ENCODE measurements around the gene CMIP. TPM values are rescaled to one million over a fixed set of nuclear protein-coding genes. Genes with fewer than 3 reads are reported as not detected.
A peak's percentile ranks its signal among the peaks of the same experiment; 100 is the strongest.

The CMIP gene
- total RNA-seq, 2 experiments from 2014 or later: 57.1 to 58.3 TPM

GRCh38 chr16:81708266-81709015 lies 263.8 kb downstream of the CMIP start:
- Mint-ChIP-seq H3K4me1 (no peaks in the 10 kb centered on the region), H3K36me3 (ENCODE audit: low read depth) (peaks cover 13% of the 10 kb centered on the region), H3K27ac (no peak overlapping the region), H3K9me3 (no peaks in the 10 kb centered on the region), H3K27me3 (no peaks in the 10 kb centered on the region), H3K4me3 (no peak overlapping the region)
- POLR2A ChIA-PET: no interaction called here
- CTCF ChIA-PET: interaction anchor here (1.5 kb wide), 1 partner anchor 11 kb away, joined by 3 read pairs; no protein-coding TSS in a partner anchor
- no peak for DNase-seq

- ChIA-PET POLR2A (no interaction called here), CTCF (interaction anchor here (1.5 kb wide), 1 partner anchor 12 kb away, joined by 3 read pairs; no protein-coding TSS in a partner anchor)
- Mint-ChIP-seq H3K4me1 (no peaks in the 10 kb centered on the region), H3K36me3 (ENCODE audit: low read depth) (peaks cover 12% of the 10 kb centered on the region), H3K4me3 (no peak overlapping the region), H3K27me3 (no peaks in the 10 kb centered on the region), H3K9me3 (no peaks in the 10 kb centered on the region), H3K27ac (no peak overlapping the region)
- DNase-seq: no peak
These were observed 264.6 kb downstream of the CMIP start for GRCh38 chr16:81709016-81709900.

GRCh38 chr16:81710044-81710443 lies 265.4 kb downstream of the CMIP start:
- Mint-ChIP-seq H3K4me1 (peaks cover 5% of the 10 kb centered on the region), H3K27me3 (no peaks in the 10 kb centered on the region), H3K36me3 (ENCODE audit: low read depth) (peaks cover 12% of the 10 kb centered on the region), H3K9me3 (no peaks in the 10 kb centered on the region), H3K4me3 (no peak overlapping the region), H3K27ac (no peak overlapping the region)
- no peak for DNase-seq
- ChIA-PET CTCF (no interaction called here), POLR2A (no interaction called here)

GRCh38 chr16:81710596-81710995 lies 266.0 kb downstream of the CMIP start:
- ChIA-PET POLR2A (no interaction called here), CTCF (no interaction called here)

GRCh38 chr16:81711657-81712319 lies 267.2 kb downstream of the CMIP start:
- ChIA-PET POLR2A (interaction anchor here (1.6 kb wide), 1 partner anchor 10 kb away, joined by 3 read pairs; no protein-coding TSS in a partner anchor), CTCF (no interaction called here)
- H3K9me3 Mint-ChIP-seq: no peaks in the 10 kb centered on the region
- H3K4me3 Mint-ChIP-seq: no peak overlapping the region
- H3K27ac Mint-ChIP-seq: no peak overlapping the region
- no peak for DNase-seq
- peaks cover 21% of the 10 kb centered on the region for H3K4me1 Mint-ChIP-seq
- H3K27me3 Mint-ChIP-seq: no peaks in the 10 kb centered on the region
- H3K36me3 Mint-ChIP-seq (ENCODE audit: low read depth): peaks cover 10% of the 10 kb centered on the region

More at GRCh38 chr16:81710596-81710995, 266.0 kb downstream of the CMIP start:
- DNase-seq: no peak
- no peak overlapping the region for H3K27ac Mint-ChIP-seq
- H3K4me1 Mint-ChIP-seq: peaks cover 9% of the 10 kb centered on the region
- H3K36me3 Mint-ChIP-seq (ENCODE audit: low read depth): peaks cover 12% of the 10 kb centered on the region
- H3K4me3 Mint-ChIP-seq: no peak overlapping the region
- H3K27me3 Mint-ChIP-seq: no peaks in the 10 kb centered on the region
- H3K9me3 Mint-ChIP-seq: no peaks in the 10 kb centered on the region

GRCh38 chr16:81712681-81713080 lies 268.1 kb downstream of the CMIP start:
- POLR2A ChIA-PET: interaction anchor here (1.6 kb wide), 1 partner anchor 11 kb away, joined by 3 read pairs; no protein-coding TSS in a partner anchor
- CTCF ChIA-PET: interaction anchor here (1.4 kb wide), 1 partner anchor 92 kb away, joined by 3 read pairs; no protein-coding TSS in a partner anchor

GRCh38 chr16:81713295-81713772 lies 268.7 kb downstream of the CMIP start:
- H3K4me1 Mint-ChIP-seq: peaks cover 33% of the 10 kb centered on the region
- CTCF ChIA-PET: interaction anchor here (1.4 kb wide), 1 partner anchor 92 kb away, joined by 3 read pairs; no protein-coding TSS in a partner anchor
- H3K27ac Mint-ChIP-seq: no peak overlapping the region
- H3K27me3 Mint-ChIP-seq: no peaks in the 10 kb centered on the region
- no peaks in the 10 kb centered on the region for H3K9me3 Mint-ChIP-seq
- no peaks in the 10 kb centered on the region for H3K36me3 Mint-ChIP-seq (ENCODE audit: low read depth)
- no peak for DNase-seq
- POLR2A ChIA-PET: interaction anchor here (1.6 to 1.9 kb wide), 2 partner anchors 12 to 244 kb away, joined by 3 to 4 read pairs; no protein-coding TSS in a partner anchor
- no peak overlapping the region for H3K4me3 Mint-ChIP-seq

More at GRCh38 chr16:81712681-81713080, 268.1 kb downstream of the CMIP start:
- DNase-seq: no peak
- Mint-ChIP-seq H3K4me1 (peaks cover 27% of the 10 kb centered on the region), H3K4me3 (no peak overlapping the region), H3K9me3 (no peaks in the 10 kb centered on the region), H3K27ac (no peak overlapping the region), H3K36me3 (ENCODE audit: low read depth) (peaks cover 2% of the 10 kb centered on the region), H3K27me3 (no peaks in the 10 kb centered on the region)

GRCh38 chr16:81713796-81714195 lies 269.2 kb downstream of the CMIP start:
- no peak overlapping the region for H3K4me3 Mint-ChIP-seq
- no peak for DNase-seq
- peaks cover 37% of the 10 kb centered on the region for H3K4me1 Mint-ChIP-seq
- CTCF ChIA-PET: interaction anchor here (1.2 kb wide), 1 partner anchor 16 kb away, joined by 4 read pairs; no protein-coding TSS in a partner anchor
- no peaks in the 10 kb centered on the region for H3K27me3 Mint-ChIP-seq
- no peaks in the 10 kb centered on the region for H3K9me3 Mint-ChIP-seq
- POLR2A ChIA-PET: interaction anchor here (1.6 to 1.9 kb wide), 2 partner anchors 12 to 244 kb away, joined by 3 to 4 read pairs; no protein-coding TSS in a partner anchor
- no peak overlapping the region for H3K27ac Mint-ChIP-seq
- no peaks in the 10 kb centered on the region for H3K36me3 Mint-ChIP-seq (ENCODE audit: low read depth)

GRCh38 chr16:81714583-81714982 lies 270.0 kb downstream of the CMIP start:
- H3K27me3 Mint-ChIP-seq: no peaks in the 10 kb centered on the region
- H3K27ac Mint-ChIP-seq: peak overlapping the region; percentile 47
- no peaks in the 10 kb centered on the region for H3K9me3 Mint-ChIP-seq
- ChIA-PET POLR2A (interaction anchor here (1.1 to 1.9 kb wide), 3 partner anchors 91 to 245 kb away, joined by 3 to 4 read pairs (median 4); no protein-coding TSS in a partner anchor), CTCF (interaction anchor here (0.5 to 1.6 kb wide), 5 partner anchors 16 to 312 kb away, joined by 4 read pairs; no protein-coding TSS in a partner anchor)
- no peaks in the 10 kb centered on the region for H3K36me3 Mint-ChIP-seq (ENCODE audit: low read depth)
- DNase-seq: no peak
- H3K4me3 Mint-ChIP-seq: no peak overlapping the region
- H3K4me1 Mint-ChIP-seq: peaks cover 43% of the 10 kb centered on the region

- H3K9me3 Mint-ChIP-seq: no peaks in the 10 kb centered on the region
- peak overlapping the region; percentile 58 for H3K27ac Mint-ChIP-seq
- no peaks in the 10 kb centered on the region for H3K36me3 Mint-ChIP-seq (ENCODE audit: low read depth)
- ChIA-PET POLR2A (interaction anchor here (0.6 to 1.9 kb wide), 4 partner anchors 92 to 246 kb away, joined by 3 to 4 read pairs (median 4); no protein-coding TSS in a partner anchor), CTCF (interaction anchor here (0.9 to 1.6 kb wide), 3 partner anchors 19 to 93 kb away, joined by 4 read pairs; no protein-coding TSS in a partner anchor)
- peaks cover 46% of the 10 kb centered on the region for H3K4me1 Mint-ChIP-seq
- H3K27me3 Mint-ChIP-seq: no peaks in the 10 kb centered on the region
- H3K4me3 Mint-ChIP-seq: peak overlapping the region; percentile 61
- peak; percentile 49 for DNase-seq
These were observed 271.0 kb downstream of the CMIP start for GRCh38 chr16:81715358-81716196.

- Mint-ChIP-seq H3K27me3 (no peaks in the 10 kb centered on the region), H3K9me3 (peaks cover 7% of the 10 kb centered on the region), H3K36me3 (ENCODE audit: low read depth) (peaks cover 2% of the 10 kb centered on the region), H3K4me1 (peaks cover 46% of the 10 kb centered on the region), H3K27ac (peak overlapping the region; percentile 58), H3K4me3 (peak overlapping the region; percentile 61)
- DNase-seq: peak; percentile 43
- ChIA-PET CTCF (interaction anchor here (1.1 to 1.4 kb wide), 3 partner anchors 14 to 313 kb away, joined by 3 to 4 read pairs (median 3); no protein-coding TSS in a partner anchor), POLR2A (interaction anchor here (1.0 kb wide), 1 partner anchor 100 kb away, joined by 3 read pairs; no protein-coding TSS in a partner anchor)
These were observed 272.0 kb downstream of the CMIP start for GRCh38 chr16:81716478-81717225.
